MM.1S (cell line): ENCODE measurements around the gene ADAM8.

Experiments
- EZH2 ChIP-seq: fragments of 300-600 bp; sonication (generic); optimal IDR thresholded peaks from 2 replicates; pipeline ENCODE3; 2017; ENCODE audit warnings: low read depth, mild to moderate bottlenecking, antibody characterized with exemption, low read length, mixed read lengths
- TF ChIP-seq, protein P1 (sequence below): fragments of 300-600 bp; sonication (generic); IDR thresholded peaks from 2 replicates; pipeline ENCODE4 v1.5.1; 2016; ENCODE audit warnings: antibody characterized with exemption, low read length, mixed read lengths

- TF ChIP-seq, protein P1, sequence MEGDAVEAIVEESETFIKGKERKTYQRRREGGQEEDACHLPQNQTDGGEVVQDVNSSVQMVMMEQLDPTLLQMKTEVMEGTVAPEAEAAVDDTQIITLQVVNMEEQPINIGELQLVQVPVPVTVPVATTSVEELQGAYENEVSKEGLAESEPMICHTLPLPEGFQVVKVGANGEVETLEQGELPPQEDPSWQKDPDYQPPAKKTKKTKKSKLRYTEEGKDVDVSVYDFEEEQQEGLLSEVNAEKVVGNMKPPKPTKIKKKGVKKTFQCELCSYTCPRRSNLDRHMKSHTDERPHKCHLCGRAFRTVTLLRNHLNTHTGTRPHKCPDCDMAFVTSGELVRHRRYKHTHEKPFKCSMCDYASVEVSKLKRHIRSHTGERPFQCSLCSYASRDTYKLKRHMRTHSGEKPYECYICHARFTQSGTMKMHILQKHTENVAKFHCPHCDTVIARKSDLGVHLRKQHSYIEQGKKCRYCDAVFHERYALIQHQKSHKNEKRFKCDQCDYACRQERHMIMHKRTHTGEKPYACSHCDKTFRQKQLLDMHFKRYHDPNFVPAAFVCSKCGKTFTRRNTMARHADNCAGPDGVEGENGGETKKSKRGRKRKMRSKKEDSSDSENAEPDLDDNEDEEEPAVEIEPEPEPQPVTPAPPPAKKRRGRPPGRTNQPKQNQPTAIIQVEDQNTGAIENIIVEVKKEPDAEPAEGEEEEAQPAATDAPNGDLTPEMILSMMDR, result no peak
- no peak for TF ChIP-seq EZH2
These were observed 30.4 kb downstream of the ADAM8 start for GRCh38 chr10:133246236-133246626.
